Measurements from ENCODE around the gene FAM186B.

The FAM186B gene

GRCh38 chr12:49636574-49636973, 31.1 kb upstream of the FAM186B start:
- CTCF ChIA-PET: interaction anchor here (0.6 to 5.1 kb wide), 21 partner anchors 9 to 278 kb away, joined by 3 to 48 read pairs (median 5); partner anchors contain the start of genes FMNL3, PRPF40B and TMBIM6
- Histone ChIP-seq H3K27ac (ENCODE audit: extremely low read depth, low read depth, low read length) (no peak overlapping the region), H3K36me3 (ENCODE audit: control insufficient read depth in 2 of 2, insufficient read depth in 1 of 2, low read length in 2 of 2) (peaks cover 4 to 25% of the 10 kb centered on the region in 2 experiments; a peak in 1 of 3 replicates), H3K9me3 (ENCODE audit: control insufficient read depth, insufficient read depth, low read depth, low read length) (no peaks in the 10 kb centered on the region), H3K4me3 (ENCODE audit: low read depth, low read length) (no peak overlapping the region), H3K4me1 (ENCODE audit: control insufficient read depth, insufficient read depth, low read length) (no peaks in the 10 kb centered on the region; the same call in 1 of the 2 replicates)
- no peak for TF ChIP-seq ZNF518A (tag by site-specific recombination; conservative IDR thresholded peaks at IDR 0.05; ENCODE audit: low read depth)
- no peak for TF ChIP-seq ZNF184 (tag by site-specific recombination; IDR thresholded peaks at IDR 0.05)
- TF ChIP-seq ZNF433 (tag by site-specific recombination; IDR thresholded peaks at IDR 0.05; ENCODE audit: low read depth): no peak
- TF ChIP-seq ZNF148 (tag by site-specific recombination; IDR thresholded peaks at IDR 0.05; ENCODE audit: borderline replicate concordance): no peak
- TF ChIP-seq ZBTB6 (tag by site-specific recombination; IDR thresholded peaks at IDR 0.05): no peak
- no peak for TF ChIP-seq ZBTB48 (tag by site-specific recombination; IDR thresholded peaks at IDR 0.05)
- TF ChIP-seq ZNF670 (tag by site-specific recombination; IDR thresholded peaks at IDR 0.05; ENCODE audit: low read depth): no peak
- no peak for TF ChIP-seq OSR2 (tag by site-specific recombination; IDR thresholded peaks at IDR 0.05)
- no peak for TF ChIP-seq ZBTB17 (tag by site-specific recombination; IDR thresholded peaks at IDR 0.05)
- TF ChIP-seq ZNF280D (tag by site-specific recombination; IDR thresholded peaks at IDR 0.05): no peak
- no peak for TF ChIP-seq ZNF777 (tag by site-specific recombination; IDR thresholded peaks at IDR 0.05; ENCODE audit: borderline replicate concordance)
- TF ChIP-seq ZNF629 (tag by site-specific recombination; IDR thresholded peaks at IDR 0.05): no peak
- TF ChIP-seq ZNF398 (tag by site-specific recombination; IDR thresholded peaks at IDR 0.05): no peak
- no peak for TF ChIP-seq ZNF473 (tag by site-specific recombination; IDR thresholded peaks at IDR 0.05)
- no peak for TF ChIP-seq ZNF571 (tag by site-specific recombination; IDR thresholded peaks at IDR 0.05)
- TF ChIP-seq ZSCAN5A (tag by site-specific recombination; IDR thresholded peaks at IDR 0.05): no peak
- TF ChIP-seq ZNF660 (tag by site-specific recombination; IDR thresholded peaks at IDR 0.05): no peak
- TF ChIP-seq ZNF24 (tag by site-specific recombination; IDR thresholded peaks at IDR 0.05): no peak
- POLR2A ChIA-PET: interaction anchor here (0.9 to 1.7 kb wide), 3 partner anchors 13 to 105 kb away, joined by 3 to 8 read pairs (median 4); partner anchors contain the start of genes PRPF40B and TMBIM6

All from HEK293 (cell line).